GM18858 (cell line): ENCODE measurements around the gene CACNG5.

Experiments
- ATAC-seq: cut with Tn5 transposase; IDR thresholded peaks from one replicate; pipeline ENCODE4 v1.9.1; 2021; ENCODE audit not compliant: unreplicated experiment

The CACNG5 gene

GRCh38 chr17:66819466-66819865, 15.5 kb upstream of the CACNG5 start:
- ATAC-seq, result no peak

GRCh38 chr17:66822009-66822408, 12.9 kb upstream of the CACNG5 start:
- ATAC-seq, result no peak

- no peak for ATAC-seq
Observed at GRCh38 chr17:66826856-66827255, 8.1 kb upstream of the CACNG5 start.

DNA sequence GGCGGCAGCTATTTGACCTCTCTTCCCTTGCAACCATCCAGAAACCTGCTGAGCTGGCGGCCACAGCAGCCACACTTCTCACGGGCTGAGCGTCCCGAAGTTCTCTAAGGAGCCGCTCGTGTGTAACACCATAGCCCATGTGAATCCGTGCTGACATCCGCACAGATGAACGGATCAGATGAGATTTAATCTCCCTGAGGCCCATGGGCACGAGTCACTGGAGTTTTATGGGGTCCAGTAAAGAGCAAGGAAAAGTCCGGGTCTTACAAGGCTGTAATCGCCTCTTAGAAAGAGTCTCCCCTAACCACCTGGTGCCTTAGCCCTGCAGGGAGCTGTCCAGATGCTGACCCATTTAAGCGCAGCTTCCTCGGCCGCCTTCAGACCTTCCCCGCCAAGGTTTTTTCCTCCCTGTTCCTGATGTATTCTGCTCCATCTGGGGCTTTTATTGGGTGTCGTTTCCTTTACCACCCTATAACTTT, 5.5 kb upstream of the CACNG5 start:
- ATAC-seq, result no peak

DNA sequence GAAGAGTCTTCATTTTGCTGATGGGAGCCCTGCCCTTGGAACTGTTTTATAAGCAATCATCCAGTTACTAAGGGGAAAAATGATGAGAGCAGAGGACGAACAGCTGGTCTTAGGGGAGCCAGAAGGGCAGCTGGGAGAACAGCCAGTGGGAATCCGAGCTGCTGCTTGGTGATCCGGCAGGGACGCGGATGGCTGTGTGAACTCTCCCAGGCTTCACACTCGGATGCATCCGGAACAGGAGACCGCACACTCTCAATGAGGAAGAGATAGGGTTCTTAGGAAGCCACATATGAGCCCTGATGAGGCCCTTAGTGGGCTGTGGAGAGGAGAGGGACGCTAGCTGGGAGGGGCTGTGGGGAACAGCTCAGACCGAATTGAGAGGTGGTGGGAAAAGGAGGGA, 5.0 kb upstream of the CACNG5 start:
- ATAC-seq, result no peak

- ATAC-seq, result no peak
Observed at GRCh38 chr17:66830451-66830850, 4.5 kb upstream of the CACNG5 start.

DNA sequence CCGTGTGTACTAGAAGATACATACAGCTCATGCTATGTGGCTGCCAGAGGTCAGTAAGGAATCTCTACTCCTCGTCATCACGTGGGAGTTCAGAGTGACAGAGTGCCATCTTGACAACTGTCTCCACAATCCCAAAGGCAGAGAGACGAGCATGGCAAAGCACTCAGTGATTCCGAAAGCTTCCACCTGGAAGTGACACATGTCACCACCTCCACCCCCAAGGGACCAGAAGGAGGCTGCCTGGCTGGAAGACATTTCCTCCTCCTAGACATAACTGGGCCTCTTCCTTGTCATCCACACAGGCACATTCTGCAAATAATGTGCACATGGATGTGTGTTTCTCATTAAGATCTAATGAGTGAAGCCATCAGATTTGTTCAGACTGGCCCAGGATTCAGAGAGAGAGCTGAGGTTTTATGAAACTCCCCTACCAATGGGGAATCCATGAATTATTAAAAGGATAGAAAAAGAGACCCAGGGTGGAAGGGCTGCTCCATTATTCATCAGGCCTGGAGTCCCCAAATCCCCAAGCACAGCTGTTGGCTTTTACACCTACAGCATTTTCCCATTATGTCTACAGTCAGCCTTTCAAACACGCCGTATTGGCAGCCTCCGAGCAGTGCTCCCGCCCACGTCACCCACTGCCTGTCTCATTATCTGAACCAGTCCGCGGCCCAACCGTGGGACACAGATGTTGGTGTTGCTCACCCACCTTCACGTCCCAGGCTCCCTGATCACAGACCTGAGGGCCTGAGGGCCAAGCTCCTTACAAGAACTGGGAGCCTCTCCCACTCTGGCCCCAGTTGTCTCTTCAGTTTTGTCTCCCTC, 3.3 kb upstream of the CACNG5 start:
- no peak for ATAC-seq

- ATAC-seq, result no peak
Observed at GRCh38 chr17:66833201-66833600, 1.7 kb upstream of the CACNG5 start.

DNA sequence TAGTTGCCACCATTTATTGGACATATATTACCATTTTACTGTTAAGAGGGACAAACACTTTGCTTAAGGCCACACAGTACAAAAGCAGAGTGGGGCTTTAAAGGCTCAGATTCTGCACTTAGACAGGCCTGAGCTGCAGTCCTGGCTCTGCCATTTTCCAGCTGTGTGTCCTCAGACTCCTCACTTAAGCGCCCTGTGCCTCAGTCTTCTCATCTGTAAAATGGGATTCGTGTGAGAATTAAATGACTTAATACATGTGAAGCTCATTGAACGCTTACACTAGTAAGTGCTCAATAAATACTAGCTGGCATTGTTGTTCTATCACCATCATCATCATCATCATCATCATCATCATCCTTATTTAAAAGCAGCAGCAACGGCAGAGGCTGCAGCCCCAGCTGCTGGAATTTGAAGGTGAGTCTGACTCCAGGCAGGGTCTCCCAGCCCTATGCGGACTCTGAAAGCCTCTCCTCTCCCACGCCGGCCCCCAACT, 445 bp upstream of the CACNG5 start:
- no peak for ATAC-seq

DNA sequence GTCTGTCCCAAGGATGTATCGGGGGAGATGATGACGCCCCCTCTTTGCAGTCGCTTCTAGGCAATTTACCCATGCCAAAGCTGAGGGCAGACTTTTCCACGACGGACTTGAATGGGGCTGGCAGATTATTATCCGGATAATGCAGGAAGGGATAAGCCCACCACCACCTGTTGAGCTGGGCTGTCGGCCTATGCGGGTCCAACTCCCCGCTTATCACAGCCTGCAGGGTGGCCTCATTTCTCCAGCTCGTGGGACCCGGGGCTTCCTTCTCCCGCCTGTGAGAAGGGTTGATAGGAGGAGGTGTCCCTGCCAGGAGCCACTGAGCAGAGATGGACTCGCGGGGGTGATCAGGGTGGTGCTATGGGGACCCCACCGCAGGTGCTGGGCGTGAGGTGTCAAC, 559 bp downstream of the CACNG5 start:
- no peak for ATAC-seq

- ATAC-seq, result no peak
Observed at GRCh38 chr17:66836063-66837005, 1.4 kb downstream of the CACNG5 start.

DNA sequence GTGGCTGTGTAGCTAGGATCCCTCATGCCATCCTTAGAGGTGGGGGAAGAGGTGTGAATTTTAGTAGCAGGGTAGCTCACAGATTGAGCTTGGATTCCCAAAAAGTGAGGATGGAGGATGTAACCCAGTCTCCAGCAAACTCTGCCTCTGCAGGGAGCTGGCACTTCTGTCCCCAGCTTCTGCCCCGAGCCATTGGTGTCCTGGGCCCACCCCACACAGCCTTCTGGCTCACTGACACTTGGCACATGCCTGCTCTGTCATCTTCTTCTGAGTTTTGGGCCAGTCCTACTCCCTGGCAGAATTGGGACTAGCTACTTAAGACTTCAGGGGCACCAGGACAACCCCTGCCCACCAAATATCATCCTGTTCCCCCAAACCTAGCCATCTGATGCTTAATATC, 2.3 kb downstream of the CACNG5 start:
- ATAC-seq, result no peak

- no peak for ATAC-seq
Observed at GRCh38 chr17:66837885-66838665, 3.2 kb downstream of the CACNG5 start.

GRCh38 chr17:66839616-66840015, 4.7 kb downstream of the CACNG5 start:
- no peak for ATAC-seq

GRCh38 chr17:66840061-66840460, 5.1 kb downstream of the CACNG5 start:
- ATAC-seq, result no peak

- no peak for ATAC-seq
Observed at GRCh38 chr17:66841328-66841727, 6.4 kb downstream of the CACNG5 start.

GRCh38 chr17:66841744-66842143, 6.8 kb downstream of the CACNG5 start:
- ATAC-seq, result no peak

DNA sequence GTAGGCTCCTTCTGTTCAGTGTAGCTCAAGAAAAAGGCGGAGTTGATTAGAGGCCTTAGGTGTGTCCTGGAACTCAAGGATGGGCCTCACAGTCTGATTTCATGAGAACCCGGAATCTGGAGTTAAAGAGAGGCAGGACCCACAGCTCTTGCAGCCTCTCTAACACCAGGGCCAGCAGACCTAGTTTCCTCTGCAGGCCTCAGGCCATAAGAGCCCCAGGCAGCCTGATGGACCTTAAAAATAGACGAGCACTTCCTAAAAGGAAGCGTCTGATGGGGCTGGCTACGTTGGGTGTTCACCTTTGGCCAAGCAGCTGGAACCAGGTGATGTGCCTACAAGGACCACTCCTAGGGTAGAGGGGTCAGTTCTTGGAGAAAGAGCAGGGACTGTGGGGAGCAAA, 7.6 kb downstream of the CACNG5 start:
- no peak for ATAC-seq

DNA sequence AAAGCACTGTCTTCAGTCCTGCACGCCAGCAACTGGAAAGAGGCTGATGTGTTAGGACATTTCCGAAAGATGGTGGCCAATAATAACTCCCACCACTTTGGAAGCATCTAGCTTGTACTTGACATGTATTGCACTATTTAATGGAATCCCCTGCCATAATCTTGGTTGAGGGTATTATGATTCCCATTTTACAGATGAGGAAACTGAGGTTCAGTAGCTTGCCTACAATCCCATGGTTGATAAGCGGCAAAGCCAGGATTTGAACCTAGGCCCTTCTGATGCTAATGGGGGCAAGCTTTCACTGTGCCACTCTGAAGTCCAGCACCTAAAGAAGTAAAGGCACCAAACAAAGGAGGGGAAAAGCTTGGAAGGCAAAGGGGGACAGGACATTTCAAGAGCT, 8.0 kb downstream of the CACNG5 start:
- ATAC-seq, result no peak

DNA sequence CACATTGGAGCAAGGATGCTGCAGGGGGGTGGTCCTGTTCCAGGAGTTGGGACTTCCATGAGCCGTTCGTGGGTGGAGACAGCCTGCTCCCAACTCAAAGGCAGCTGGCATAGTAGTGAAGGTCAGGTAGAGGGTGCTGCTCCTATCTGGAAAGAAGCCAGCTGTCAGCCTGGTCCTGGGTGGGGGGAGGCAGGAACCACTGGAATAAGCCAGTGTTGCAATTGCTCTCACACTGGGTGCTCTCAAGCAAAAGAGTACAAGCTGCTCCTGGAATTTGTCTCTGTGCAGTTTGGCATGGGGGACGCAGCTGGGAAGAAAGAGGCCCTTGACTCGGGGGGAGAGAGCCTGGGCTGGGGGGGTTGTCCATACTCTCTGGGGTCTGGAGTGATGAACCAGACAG, 8.7 kb downstream of the CACNG5 start:
- no peak for ATAC-seq

DNA sequence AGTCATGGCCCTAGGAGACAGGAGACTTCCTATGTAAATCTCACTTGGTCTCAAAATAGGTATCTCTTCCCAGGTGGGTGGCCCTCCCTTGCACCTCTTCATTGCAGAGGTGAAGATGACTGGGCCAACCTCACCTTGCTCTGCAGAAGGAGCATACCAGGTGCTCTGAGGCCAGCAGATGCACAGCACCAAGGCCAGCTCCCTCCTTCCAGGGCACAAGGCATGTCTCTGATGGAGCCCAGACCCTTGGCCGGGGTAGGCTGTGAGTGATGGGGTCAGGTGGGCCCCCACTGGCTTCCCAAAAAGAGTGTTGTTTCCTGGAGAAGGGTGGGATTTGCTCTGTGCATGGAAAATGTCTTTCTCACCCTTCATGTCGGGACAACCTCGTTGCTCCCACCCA, 12.8 kb downstream of the CACNG5 start:
- no peak for ATAC-seq
